Mucosa of descending colon (tissue), 3 donors: ENCODE data around the gene KDM2B. TPM values are rescaled to one million over a fixed set of nuclear protein-coding genes. Genes with fewer than 3 reads are reported as not detected.

Experiments used
- ATAC-seq: fragments of 200-7000 bp; cut with Tn5 transposase; one replicate; pipeline ENCODE4 v1.9.1; 2020; ENCODE audit warnings: mild to moderate bottlenecking, moderate library complexity
- DNase-seq, 3 donors: peaks; one replicate each; pipeline ENCODE4 v3.0.0-alpha.2; 2020
- H3K36me3 ChIP-seq: fragments of 200-600 bp; one replicate; pipeline ENCODE4 v1.8.0; 2021; ENCODE audit warnings: low read depth, mild to moderate bottlenecking
- H3K4me1 ChIP-seq: fragments of 200-600 bp; one replicate; pipeline ENCODE4 v1.8.0; 2021; ENCODE audit warnings: low read depth, mild to moderate bottlenecking
- H3K4me3 ChIP-seq: fragments of 200-600 bp; one replicate; pipeline ENCODE4 v1.8.0; 2021; ENCODE audit warnings: mild to moderate bottlenecking
- H3K9me3 ChIP-seq: fragments of 200-600 bp; one replicate; pipeline ENCODE4 v1.8.0; 2021; ENCODE audit warnings: mild to moderate bottlenecking
- CTCF ChIP-seq: fragments of 200-600 bp; IDR thresholded peaks from one replicate; pipeline ENCODE4 v1.8.0; 2022; ENCODE audit warnings: antibody characterized with exemption, mild to moderate bottlenecking
- intact Hi-C, 2 donors: fragments of 100-400 bp; cut with DNase I in 1 of 2; cut with micrococcal nuclease in 1 of 2; formaldehyde crosslinking; loops; one replicate each; pipeline versions ENCODE4 v1.11.0 to v1.11.1; 2022; cut with DNase I, micrococcal nuclease
- total RNA-seq, 3 donors: library from RNA; stranded (reverse); fragmentation: NEBNext Ultra II Directional in 2 of 3; extraction: Animal tissue kit (Norgen Biotek cat#: 25700) in 2 of 3; gene quantifications; one replicate each; pipeline versions ENCODE4 v1.2.1 to v1.2.4, GENCODE V29; 2021 to 2023
- donor health status: DM: no; HTN: no; CAD: no; lungs with moderate emphysema.
- donor health status: DM: no; HTN: no; CAD: no.
- donor health status: DM: no; HTN: yes; CAD: no.

KDM2B gene
- total RNA-seq, 3 donors from 2014 or later: 17.9 to 24.5 (median 18.3) TPM

GRCh38 chr12:121574025-121574424, 6.8 kb downstream of the KDM2B start:
- H3K4me3 ChIP-seq: no peak overlapping the region
- no peaks in the 10 kb centered on the region for H3K9me3 ChIP-seq
- TF ChIP-seq CTCF: no peak
- no peaks in the 10 kb centered on the region for H3K36me3 ChIP-seq
- ATAC-seq: peak; percentile 76
- peaks cover 22% of the 10 kb centered on the region for H3K4me1 ChIP-seq
- intact Hi-C loops: loop anchor here in 1 of 2 donors (10.0 kb wide), 1 partner anchor 51 kb away; the partner anchor contains the start of gene ORAI1
- DNase-seq: no peak

- DNase-seq (no peak), ATAC-seq (no peak)
- H3K9me3 ChIP-seq: no peaks in the 10 kb centered on the region
- intact Hi-C loops: loop anchor here in 1 of 2 donors (10.0 kb wide), 1 partner anchor 53 kb away; the partner anchor contains the start of gene ORAI1
- no peak overlapping the region for H3K4me3 ChIP-seq
- peaks cover 15% of the 10 kb centered on the region for H3K4me1 ChIP-seq
- TF ChIP-seq CTCF: no peak
- no peaks in the 10 kb centered on the region for H3K36me3 ChIP-seq
Measured at GRCh38 chr12:121571920-121572319, 8.9 kb downstream of the KDM2B start.

DNA sequence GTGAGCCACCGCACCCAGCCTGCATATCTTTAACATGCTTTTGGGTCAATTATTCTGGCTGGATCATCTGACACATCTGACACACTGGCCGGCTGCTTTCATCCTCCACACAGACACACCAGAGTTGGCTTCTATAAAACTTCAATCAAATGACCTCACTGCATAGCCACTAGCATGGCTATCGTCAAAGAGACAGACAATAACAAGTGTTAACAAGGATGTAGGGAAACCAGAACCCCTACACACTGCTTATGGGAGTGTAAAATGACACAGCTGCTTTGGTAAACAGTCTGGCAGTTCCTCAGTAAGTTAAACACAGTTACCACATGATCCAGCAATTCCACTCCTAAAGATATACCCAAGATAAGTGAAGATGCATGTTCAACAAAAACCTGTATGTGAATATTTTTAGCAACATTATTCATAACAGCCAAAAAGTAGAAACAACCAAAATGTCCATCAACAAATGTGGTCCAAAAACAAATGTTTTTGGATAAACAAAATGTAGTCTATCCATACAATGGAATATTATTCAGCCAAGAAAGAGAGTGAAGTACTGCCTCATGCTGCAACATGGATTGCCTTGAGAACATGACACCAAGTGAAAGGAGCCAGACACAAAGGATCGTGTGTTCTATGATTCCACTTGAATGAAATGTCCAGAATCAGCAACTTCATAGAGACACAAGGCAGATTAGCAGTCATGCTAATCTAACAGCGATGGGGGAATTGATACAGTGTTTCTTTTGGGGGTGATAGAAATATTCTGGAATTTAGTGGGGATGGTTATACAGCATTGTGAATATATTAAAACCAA, 10.1 kb downstream of the KDM2B start:
- H3K4me1 ChIP-seq: peaks cover 15% of the 10 kb centered on the region
- H3K4me3 ChIP-seq: no peak overlapping the region
- H3K9me3 ChIP-seq: no peaks in the 10 kb centered on the region
- intact Hi-C loops: loop anchor here in 1 of 2 donors (10.0 kb wide), 1 partner anchor 54 kb away; the partner anchor contains the start of gene ORAI1
- TF ChIP-seq CTCF: no peak
- DNase-seq: no peak
- ATAC-seq: no peak
- no peaks in the 10 kb centered on the region for H3K36me3 ChIP-seq

DNA sequence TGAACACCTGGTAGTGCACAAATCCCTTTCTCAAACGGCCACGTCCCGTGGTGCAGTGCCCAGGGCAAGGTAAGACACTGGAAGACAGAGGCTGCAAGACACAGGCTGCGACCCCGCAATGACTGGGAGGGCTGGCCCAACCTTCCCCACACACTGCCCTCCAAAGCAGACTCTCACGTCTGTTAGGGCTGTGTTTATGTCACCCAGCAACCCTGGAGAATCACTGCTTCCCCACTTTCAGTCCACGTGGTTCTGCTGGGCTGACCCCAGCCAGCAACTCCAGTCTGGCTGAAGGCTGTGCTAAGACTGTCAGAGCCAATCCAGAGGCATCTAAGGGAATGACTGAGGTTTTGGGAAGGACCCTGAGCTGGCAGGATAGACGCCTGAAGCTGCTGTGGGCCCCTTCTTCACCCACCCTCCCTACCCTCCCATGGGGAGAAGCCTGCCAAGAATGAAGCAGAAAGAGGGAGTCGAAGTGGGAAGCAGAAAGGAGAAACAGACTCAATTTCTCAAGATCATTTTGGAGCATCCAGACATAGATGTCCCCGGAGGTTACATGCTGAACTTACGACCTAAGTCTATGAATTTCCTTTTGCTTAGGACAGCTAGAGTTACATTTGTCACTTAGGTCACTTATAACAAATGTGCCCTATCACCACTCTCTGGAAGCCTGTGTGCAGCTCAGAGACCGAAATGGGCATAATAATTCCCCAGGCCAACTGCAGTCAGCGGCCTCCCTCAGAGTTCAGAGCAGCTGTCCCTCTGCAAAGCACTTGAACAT, 11.7 kb downstream of the KDM2B start:
- Histone ChIP-seq H3K36me3 (no peaks in the 10 kb centered on the region), H3K4me1 (peaks cover 6% of the 10 kb centered on the region), H3K9me3 (no peaks in the 10 kb centered on the region), H3K4me3 (no peak overlapping the region)
- TF ChIP-seq CTCF: no peak
- DNase-seq (no peak), ATAC-seq (peak; percentile 62)
- intact Hi-C loops: no loop called here

GRCh38 chr12:121568518-121568917, 12.3 kb downstream of the KDM2B start:
- TF ChIP-seq CTCF: no peak
- Histone ChIP-seq H3K9me3 (no peaks in the 10 kb centered on the region), H3K4me1 (peaks cover 3% of the 10 kb centered on the region), H3K4me3 (no peak overlapping the region), H3K36me3 (no peaks in the 10 kb centered on the region)
- ATAC-seq: no peak
- no peak for DNase-seq
- intact Hi-C loops: no loop called here
